CD4-positive, alpha-beta T cell (primary cell): Measurements from ENCODE around the gene KIDINS220. TPM values are rescaled to one million over a fixed set of nuclear protein-coding genes. Genes with fewer than 3 reads are reported as not detected.

Source experiments
- ATAC-seq: fragments of 200-7000 bp; cut with Tn5 transposase; one replicate; pipeline ENCODE4 v1.10.0; 2022; ENCODE audit warnings: mild to moderate bottlenecking; ENCODE audit not compliant: poor library complexity
- CTCF ChIA-PET: fragments of 350-600 bp; sonication (Branson Sonifier 250); formaldehyde crosslinking; loops from one replicate; lab custom pipeline; 2021; ENCODE audit warnings: antibody characterized with exemption, inconsistent platforms; lab: Charles Lee
- POLR2A ChIA-PET: fragments of 350-600 bp; sonication (Branson Sonifier 250); formaldehyde crosslinking; loops from one replicate; lab custom pipeline; 2021; ENCODE audit warnings: antibody characterized with exemption, inconsistent platforms; lab: Charles Lee
- DNase-seq, 14 experiments: peaks; one replicate each; pipeline ENCODE4 v3.0.0-alpha.2; 2013 to 2020; ENCODE audit warnings: mixed read lengths in 2 of 14
- H3K27ac ChIP-seq, 2 donors: one replicate each; pipeline versions ENCODE4 v1.5.1 to v1.7.0; 2013; ENCODE audit warnings: low read length in 2 of 2, low read depth in 1 of 2, mild to moderate bottlenecking in 1 of 2
- H3K27me3 ChIP-seq, 2 experiments: 1 replicate in 1 of 2; 2 replicates in 1 of 2; pipeline versions ENCODE4 v1.6.1 to v1.7.0; 2013; ENCODE audit warnings: low read length in 2 of 2, control low read depth in 1 of 2, mild to moderate bottlenecking in 1 of 2, moderate library complexity in 1 of 2; ENCODE audit not compliant: insufficient read depth in 2 of 2, control insufficient read depth in 1 of 2
- H3K36me3 ChIP-seq: one replicate; pipeline ENCODE4 v1.6.1; 2013; ENCODE audit warnings: low read length, control low read depth; ENCODE audit not compliant: insufficient read depth
- H3K4me1 ChIP-seq: one replicate; pipeline ENCODE4 v1.6.1; 2013; ENCODE audit warnings: low read length, control low read depth; ENCODE audit not compliant: insufficient read depth
- H3K4me3 ChIP-seq: one replicate; pipeline ENCODE4 v1.5.1; 2013; ENCODE audit warnings: mild to moderate bottlenecking, low read length, moderate library complexity
- H3K9me3 ChIP-seq, 2 experiments: 1 replicate in 1 of 2; 2 replicates in 1 of 2; pipeline versions ENCODE4 v1.6.1 to v1.7.0; 2013; ENCODE audit warnings: low read length in 2 of 2, mild to moderate bottlenecking in 2 of 2, control low read depth in 1 of 2, moderate library complexity in 1 of 2; ENCODE audit not compliant: control insufficient read depth in 1 of 2, insufficient read depth in 1 of 2
- H3K27ac Mint-ChIP-seq: one replicate; pipeline ENCODE4 v1.8.0; 2020; ENCODE audit warnings: mixed read lengths
- H3K27me3 Mint-ChIP-seq: one replicate; pipeline ENCODE4 v1.8.0; 2021; ENCODE audit warnings: mixed read lengths
- H3K36me3 Mint-ChIP-seq: one replicate; pipeline ENCODE4 v1.8.0; 2021; ENCODE audit warnings: low read depth, mixed read lengths
- H3K4me1 Mint-ChIP-seq: one replicate; pipeline ENCODE4 v1.8.0; 2021; ENCODE audit warnings: low read depth, mixed read lengths
- H3K4me3 Mint-ChIP-seq: one replicate; pipeline ENCODE4 v1.8.0; 2020; ENCODE audit warnings: mild to moderate bottlenecking, mixed read lengths
- H3K9me3 Mint-ChIP-seq: one replicate; pipeline ENCODE4 v1.8.0; 2020; ENCODE audit warnings: mixed read lengths
- CTCF ChIP-seq: fragments of 200-600 bp; IDR thresholded peaks from one replicate; pipeline ENCODE4 v1.8.0; 2022; ENCODE audit warnings: antibody characterized with exemption, mild to moderate bottlenecking
- intact Hi-C, 2 experiments: fragments of 100-400 bp; cut with DNase I in 1 of 2; cut with micrococcal nuclease in 1 of 2; formaldehyde crosslinking; loops; one replicate each; pipeline versions ENCODE4 v1.15.1 to v1.9.0; 2023 to 2025; cut with DNase I, micrococcal nuclease
- total RNA-seq, 174 experiments: library from RNA in 2 of 174; stranded (reverse) in 2 of 174; gene quantifications; one replicate each; pipeline ENCODE4 v1.2.3 and lab custom pipeline; 2021 to 2026

Gene KIDINS220
- total RNA-seq, 2 experiments from 2014 or later = 29.3 to 31.4 TPM

DNA sequence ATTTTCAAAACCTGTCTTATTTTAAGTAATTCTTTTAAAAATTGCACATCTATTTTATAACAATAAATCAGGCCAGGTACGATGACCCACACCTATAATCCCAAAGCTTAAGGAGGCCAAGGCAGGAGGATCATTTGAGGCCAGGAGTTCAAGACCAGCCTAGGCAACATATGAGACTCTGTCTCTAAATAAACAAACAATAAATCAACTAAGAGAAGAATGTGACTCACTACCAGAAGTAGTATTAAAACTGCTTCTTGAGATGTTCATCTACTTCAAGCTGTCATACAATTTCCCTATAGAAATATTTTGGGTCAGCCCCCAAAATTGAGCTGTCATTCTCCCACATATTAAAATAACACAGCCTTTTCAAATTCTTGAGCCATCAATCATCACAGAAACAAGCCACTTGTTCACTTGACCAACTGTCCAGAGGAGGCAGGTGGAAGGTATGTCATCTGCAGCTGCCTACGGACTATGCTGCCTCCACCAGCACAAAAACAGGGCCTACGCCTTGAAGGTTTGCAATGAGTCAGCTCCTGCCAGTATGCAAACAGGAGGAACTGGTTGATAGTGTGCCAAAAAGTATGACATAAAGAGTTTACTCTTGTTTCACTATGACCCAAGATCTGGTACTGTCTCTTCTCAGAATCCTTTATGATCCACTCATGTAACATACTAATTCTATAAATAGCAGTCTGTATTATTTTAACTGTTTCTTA lies 33.6 kb downstream of the KIDINS220 start:
- Mint-ChIP-seq H3K9me3 (no peaks in the 10 kb centered on the region), H3K4me1 (peaks cover 5% of the 10 kb centered on the region), H3K27ac (no peak overlapping the region), H3K36me3 (peaks cover 95% of the 10 kb centered on the region), H3K27me3 (no peaks in the 10 kb centered on the region), H3K4me3 (no peak overlapping the region)
- no peak overlapping the region for H3K27ac ChIP-seq
- no peaks in the 10 kb centered on the region for H3K9me3 ChIP-seq
- no peak for TF ChIP-seq CTCF
- ATAC-seq (no peak), DNase-seq (no peak)
- H3K4me1 ChIP-seq = no peaks in the 10 kb centered on the region
- peaks cover 83% of the 10 kb centered on the region for H3K36me3 ChIP-seq
- ChIA-PET POLR2A (interaction anchor here (0.9 kb wide), 1 partner anchor 16 kb away, joined by 3 read pairs; no protein-coding TSS in a partner anchor), CTCF (no interaction called here)
- no peak overlapping the region for H3K4me3 ChIP-seq
- no peaks in the 10 kb centered on the region for H3K27me3 ChIP-seq
- intact Hi-C loops = no loop called here

DNA sequence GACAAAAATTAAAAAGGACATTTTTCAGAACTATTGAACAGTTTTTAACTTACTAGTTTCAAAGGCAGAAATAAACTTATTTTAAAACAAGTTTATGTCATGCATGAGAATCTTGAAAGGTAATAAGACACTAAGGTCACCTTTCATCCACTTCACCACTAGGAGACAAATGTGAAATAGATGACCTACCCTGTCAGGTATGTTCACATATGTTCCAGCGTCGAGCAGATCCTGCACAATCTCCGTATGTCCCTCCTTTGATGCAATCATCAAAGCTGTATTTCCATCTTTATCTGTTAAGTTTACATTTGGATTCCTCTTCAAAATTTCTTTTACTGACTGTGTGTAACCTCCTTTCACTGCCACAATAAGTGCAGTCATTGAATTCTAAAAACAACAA lies 34.7 kb downstream of the KIDINS220 start:
- H3K27ac Mint-ChIP-seq = no peak overlapping the region

DNA sequence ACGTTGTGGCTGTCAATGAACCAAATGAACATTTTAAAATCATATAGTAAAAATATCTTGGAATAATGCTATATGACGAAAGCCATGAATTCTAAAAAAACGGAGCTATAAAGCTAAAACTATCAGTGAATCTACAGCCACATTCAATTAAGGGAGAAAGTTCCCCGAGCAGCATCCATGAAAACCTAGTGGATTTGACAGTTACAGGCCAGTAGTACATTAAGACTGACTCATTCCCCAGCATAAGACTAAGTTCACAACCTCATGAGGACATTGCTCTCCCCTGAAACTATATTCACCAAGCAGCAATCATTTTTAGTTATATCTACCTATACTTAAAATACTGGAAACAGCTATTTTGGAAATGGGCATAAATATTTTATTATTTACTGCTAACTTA lies 36.6 kb downstream of the KIDINS220 start:
- no peak overlapping the region for H3K27ac Mint-ChIP-seq
- H3K27me3 Mint-ChIP-seq = no peaks in the 10 kb centered on the region
- no peaks in the 10 kb centered on the region for H3K4me1 ChIP-seq
- ChIA-PET CTCF (no interaction called here), POLR2A (no interaction called here)
- no peak overlapping the region for H3K4me3 Mint-ChIP-seq
- DNase-seq (no peak), ATAC-seq (no peak)
- H3K9me3 Mint-ChIP-seq = no peaks in the 10 kb centered on the region
- H3K36me3 Mint-ChIP-seq = peaks cover 94% of the 10 kb centered on the region
- TF ChIP-seq CTCF = no peak
- H3K27me3 ChIP-seq = no peaks in the 10 kb centered on the region
- no peak overlapping the region for H3K4me3 ChIP-seq
- H3K4me1 Mint-ChIP-seq = peaks cover 5% of the 10 kb centered on the region
- H3K9me3 ChIP-seq = no peaks in the 10 kb centered on the region
- peaks cover 74% of the 10 kb centered on the region for H3K36me3 ChIP-seq
- H3K27ac ChIP-seq = no peak overlapping the region
- intact Hi-C loops = no loop called here

More for the DNA sequence above, 34.7 kb downstream of the KIDINS220 start:
- Mint-ChIP-seq H3K9me3 (no peaks in the 10 kb centered on the region), H3K36me3 (peaks cover 97% of the 10 kb centered on the region), H3K4me1 (peaks cover 5% of the 10 kb centered on the region), H3K27me3 (no peaks in the 10 kb centered on the region), H3K4me3 (no peak overlapping the region)
- intact Hi-C loops = no loop called here
- ChIA-PET POLR2A (no interaction called here), CTCF (no interaction called here)
- no peak for ATAC-seq
- no peak for DNase-seq
- Histone ChIP-seq H3K9me3 (no peaks in the 10 kb centered on the region), H3K27me3 (no peaks in the 10 kb centered on the region), H3K4me1 (no peaks in the 10 kb centered on the region), H3K4me3 (no peak overlapping the region), H3K27ac (no peak overlapping the region), H3K36me3 (peaks cover 78% of the 10 kb centered on the region)
- no peak for TF ChIP-seq CTCF
